ENCODE measurements around the gene HOXA6.

Gene HOXA6

DNA sequence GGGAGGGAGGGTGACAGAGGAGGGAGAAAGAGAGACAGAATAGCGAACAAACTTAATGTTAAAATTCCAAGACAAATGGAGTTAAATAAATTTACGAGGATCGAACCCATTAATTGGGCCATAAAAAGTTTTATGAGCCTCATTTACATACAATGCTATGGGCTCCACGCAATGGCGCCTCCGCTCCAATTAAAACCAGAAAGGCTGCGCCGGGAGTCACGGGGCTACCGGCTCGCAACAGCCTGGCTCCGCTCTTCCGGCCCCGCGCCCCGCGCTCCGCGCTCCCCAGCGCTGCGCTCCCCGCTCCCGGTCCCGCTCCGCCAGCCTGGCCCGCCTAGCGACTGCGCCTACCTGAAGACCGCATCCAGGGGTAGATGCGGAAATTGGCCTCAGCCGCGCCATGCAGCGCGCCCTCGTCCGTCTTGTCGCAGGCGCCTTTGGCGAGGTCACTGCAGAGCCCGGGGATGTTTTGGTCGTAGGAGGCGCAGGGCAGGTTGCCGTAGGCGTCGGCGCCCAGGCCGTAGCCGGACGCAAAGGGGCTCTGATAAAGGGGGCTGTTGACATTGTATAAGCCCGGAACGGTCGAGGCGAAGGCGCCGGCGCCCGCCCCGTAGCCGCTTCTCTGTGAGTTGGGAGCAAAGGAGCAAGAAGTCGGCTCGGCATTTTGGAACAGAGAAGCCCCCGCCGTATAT, 8.4 kb upstream of the HOXA6 start:
- peaks cover 19% of the 10 kb centered on the region for H3K4me1 Mint-ChIP-seq (ENCODE audit: low read depth)
- H3K27ac Mint-ChIP-seq = peak overlapping the region; percentile 82

DNA sequence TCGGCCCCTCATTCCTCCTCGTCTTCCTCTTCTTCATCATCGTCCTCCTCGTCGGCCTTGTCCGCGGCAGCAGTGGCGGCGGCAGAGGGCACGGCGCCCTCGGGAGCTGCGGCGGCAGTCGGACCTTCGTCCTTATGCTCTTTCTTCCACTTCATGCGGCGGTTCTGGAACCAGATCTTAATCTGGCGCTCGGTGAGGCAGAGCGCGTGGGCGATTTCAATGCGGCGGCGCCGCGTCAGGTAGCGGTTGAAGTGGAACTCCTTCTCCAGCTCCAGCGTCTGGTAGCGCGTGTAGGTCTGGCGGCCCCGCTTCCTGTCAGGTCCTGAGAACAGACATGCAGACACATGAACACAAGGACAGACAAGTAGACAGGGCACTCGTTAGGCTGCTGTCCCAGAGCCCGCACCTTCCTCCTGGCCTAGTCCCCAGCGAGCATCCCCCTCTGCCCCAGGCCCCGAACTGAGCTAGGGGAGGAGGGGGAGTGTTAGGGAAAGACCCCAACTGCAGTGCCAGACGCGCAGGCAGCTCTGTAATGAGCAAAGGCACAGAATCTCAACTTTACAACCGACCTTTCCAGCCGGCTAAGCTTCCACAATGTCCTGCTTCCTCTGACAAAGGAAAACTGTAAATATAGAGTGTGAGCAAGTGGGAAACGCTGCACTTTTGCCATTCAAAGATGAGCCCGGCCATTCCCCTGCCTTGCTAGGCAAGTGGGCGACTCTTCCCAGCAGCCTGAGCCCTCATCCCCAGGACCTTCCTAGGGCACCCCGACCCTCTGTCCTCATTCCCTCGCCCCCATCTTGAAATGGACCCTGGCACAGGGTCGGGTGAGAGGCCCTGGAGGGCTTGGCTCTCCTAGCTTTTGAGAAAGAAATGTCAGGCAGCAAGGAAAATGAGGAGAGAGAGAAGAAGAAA, 7.6 kb upstream of the HOXA6 start:
- Mint-ChIP-seq H3K9me3 (no peaks in the 10 kb centered on the region), H3K27me3 (ENCODE audit: low read depth) (peaks cover 97% of the 10 kb centered on the region), H3K4me1 (ENCODE audit: low read depth) (peaks cover 20% of the 10 kb centered on the region), H3K27ac (peak overlapping the region; percentile 82), H3K4me3 (peak overlapping the region; percentile 46), H3K36me3 (ENCODE audit: low read depth) (peaks cover 5% of the 10 kb centered on the region)

More for the DNA sequence above, 8.4 kb upstream of the HOXA6 start:
- peaks cover 5% of the 10 kb centered on the region for H3K36me3 Mint-ChIP-seq (ENCODE audit: low read depth)
- peaks cover 94% of the 10 kb centered on the region for H3K27me3 Mint-ChIP-seq (ENCODE audit: low read depth)
- no peaks in the 10 kb centered on the region for H3K9me3 Mint-ChIP-seq
- H3K4me3 Mint-ChIP-seq = no peak overlapping the region

DNA sequence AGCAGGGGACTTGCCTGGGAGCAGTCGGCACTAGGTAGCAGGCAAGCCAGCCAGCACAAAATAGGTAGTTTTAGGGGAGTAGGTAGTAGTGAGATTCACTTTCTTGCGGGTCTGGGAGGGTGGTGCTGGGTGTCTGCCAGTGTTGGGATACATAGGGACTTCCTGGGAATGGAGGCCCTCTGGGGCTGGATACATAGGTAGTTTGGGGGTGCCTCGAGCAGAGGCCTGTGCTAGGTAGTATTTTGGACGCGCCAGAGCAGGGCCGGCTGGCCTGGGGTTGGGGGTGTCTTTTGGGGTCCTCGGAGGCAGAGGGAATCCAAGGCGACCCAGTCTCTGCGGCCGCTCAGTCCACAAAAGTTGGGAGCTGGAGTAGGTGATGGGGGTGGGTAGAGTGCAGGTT, 6.8 kb upstream of the HOXA6 start:
- Mint-ChIP-seq H3K9me3 (no peaks in the 10 kb centered on the region), H3K27me3 (ENCODE audit: low read depth) (peaks cover 96% of the 10 kb centered on the region), H3K27ac (peak overlapping the region; percentile 62), H3K4me3 (no peak overlapping the region), H3K36me3 (ENCODE audit: low read depth) (peaks cover 5% of the 10 kb centered on the region), H3K4me1 (ENCODE audit: low read depth) (peaks cover 18% of the 10 kb centered on the region)

DNA sequence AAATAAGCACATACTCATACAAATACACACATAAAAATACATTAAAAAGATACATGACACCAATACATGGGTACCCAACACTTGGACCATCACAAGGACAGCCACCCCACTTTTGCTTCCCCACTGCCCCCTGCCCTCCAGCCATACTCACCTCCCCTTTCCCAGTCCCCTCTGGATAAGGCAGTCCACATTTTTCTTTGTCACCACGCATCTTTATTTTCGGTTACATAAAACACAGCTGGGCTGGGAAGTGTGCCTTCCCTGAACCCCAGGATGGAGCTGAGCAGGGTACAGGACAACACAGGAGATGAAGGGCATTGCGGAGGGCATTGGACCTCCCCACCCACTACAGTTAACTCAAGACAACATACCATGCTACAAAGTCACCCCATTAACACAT, 6.0 kb upstream of the HOXA6 start:
- no peak overlapping the region for H3K4me3 Mint-ChIP-seq
- peaks cover 95% of the 10 kb centered on the region for H3K27me3 Mint-ChIP-seq (ENCODE audit: low read depth)
- no peaks in the 10 kb centered on the region for H3K9me3 Mint-ChIP-seq
- H3K36me3 Mint-ChIP-seq (ENCODE audit: low read depth) = peaks cover 5% of the 10 kb centered on the region
- H3K4me1 Mint-ChIP-seq (ENCODE audit: low read depth) = peaks cover 18% of the 10 kb centered on the region
- peak overlapping the region; percentile 44 for H3K27ac Mint-ChIP-seq

DNA sequence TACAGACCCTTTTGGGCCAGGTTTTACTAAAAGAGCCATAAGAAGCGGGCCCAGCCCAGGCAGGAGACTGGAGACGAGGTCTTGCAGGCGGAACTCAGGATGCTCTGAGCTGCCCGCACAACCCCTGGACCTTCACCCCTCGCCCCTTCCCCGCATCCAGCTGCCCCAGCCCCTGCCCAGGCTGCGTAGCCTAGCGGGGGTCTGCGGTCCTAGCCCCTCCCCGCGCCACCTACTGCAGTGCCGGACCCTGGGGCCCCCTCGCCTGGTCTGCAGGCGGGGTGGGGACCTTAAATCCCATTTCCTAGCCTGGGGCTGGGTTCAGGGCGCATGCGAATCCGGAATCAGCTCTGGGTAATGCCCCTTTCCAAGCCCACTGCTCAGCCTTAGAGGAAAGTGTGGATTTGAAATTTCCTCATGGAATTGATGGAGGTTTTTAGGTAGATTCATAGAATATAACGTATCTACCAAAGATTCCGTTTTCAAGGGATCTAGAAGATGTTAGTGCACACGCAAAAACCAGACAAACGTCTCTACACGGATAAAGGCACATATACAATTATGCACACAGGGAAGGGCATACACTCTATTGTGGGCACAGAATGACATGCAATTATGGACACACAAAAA, 5.4 kb upstream of the HOXA6 start:
- Mint-ChIP-seq H3K27ac (peak overlapping the region; percentile 34), H3K4me1 (ENCODE audit: low read depth) (peaks cover 18% of the 10 kb centered on the region), H3K9me3 (no peaks in the 10 kb centered on the region), H3K4me3 (no peak overlapping the region), H3K27me3 (ENCODE audit: low read depth) (peaks cover 95% of the 10 kb centered on the region), H3K36me3 (ENCODE audit: low read depth) (peaks cover 3% of the 10 kb centered on the region)

DNA sequence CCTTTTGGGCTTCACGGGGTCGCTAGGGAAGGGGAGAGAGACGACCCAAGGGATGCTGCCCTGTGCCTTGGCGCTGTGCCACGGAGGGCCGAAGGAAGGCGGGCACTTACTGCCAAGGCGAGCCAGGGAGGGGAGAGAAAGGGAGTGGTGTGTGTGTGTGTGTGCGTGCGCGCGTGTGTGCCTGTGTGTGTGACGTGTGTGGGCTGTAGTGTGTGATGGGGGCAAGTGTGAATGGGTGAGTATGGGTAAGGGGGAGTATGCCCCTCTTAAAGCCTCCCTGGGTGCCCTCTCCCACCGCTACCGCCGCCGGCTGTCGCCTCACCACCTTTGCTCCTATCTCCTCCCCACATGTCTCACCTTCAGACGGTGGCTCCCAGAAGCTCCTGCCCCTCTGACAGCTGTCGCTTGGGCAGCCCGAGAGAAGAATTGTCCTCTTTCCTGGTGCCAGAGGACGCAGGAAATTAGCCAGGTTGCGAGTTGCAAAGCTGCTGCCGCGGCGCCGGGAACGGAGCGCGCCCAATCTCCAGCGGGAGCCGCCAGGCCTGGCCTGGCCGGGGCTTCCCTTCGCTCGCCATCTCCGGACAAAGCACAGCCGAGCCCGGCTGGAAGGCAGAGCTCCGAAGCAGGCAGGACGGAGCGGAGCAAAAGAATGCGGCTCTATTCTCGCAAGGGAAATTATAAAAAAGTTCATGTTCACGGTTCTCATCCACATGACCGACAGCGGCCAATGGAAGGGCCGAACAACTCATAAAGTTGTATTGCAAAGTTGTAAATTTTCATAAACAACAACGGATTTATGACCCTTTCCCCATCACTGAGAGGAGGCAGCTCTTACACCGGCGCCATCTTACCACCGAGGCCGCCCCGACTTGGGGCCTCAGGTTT, 4.6 kb upstream of the HOXA6 start, which contains the start of gene HOXA3:
Gene HOXA3, minus strand, starts transcription at position 653 of the 885 bp plus-strand sequence. CDS start 41,943 bp downstream, outside the sequence.
- Mint-ChIP-seq H3K4me1 (ENCODE audit: low read depth) (peaks cover 17% of the 10 kb centered on the region), H3K27me3 (ENCODE audit: low read depth) (peaks cover 93% of the 10 kb centered on the region), H3K27ac (peak within 1 kb of the TSS; percentile 52), H3K4me3 (peak within 1 kb of the TSS; percentile 65), H3K9me3 (no peaks in the 10 kb centered on the region), H3K36me3 (ENCODE audit: low read depth) (peaks cover 3% of the 10 kb centered on the region)

DNA sequence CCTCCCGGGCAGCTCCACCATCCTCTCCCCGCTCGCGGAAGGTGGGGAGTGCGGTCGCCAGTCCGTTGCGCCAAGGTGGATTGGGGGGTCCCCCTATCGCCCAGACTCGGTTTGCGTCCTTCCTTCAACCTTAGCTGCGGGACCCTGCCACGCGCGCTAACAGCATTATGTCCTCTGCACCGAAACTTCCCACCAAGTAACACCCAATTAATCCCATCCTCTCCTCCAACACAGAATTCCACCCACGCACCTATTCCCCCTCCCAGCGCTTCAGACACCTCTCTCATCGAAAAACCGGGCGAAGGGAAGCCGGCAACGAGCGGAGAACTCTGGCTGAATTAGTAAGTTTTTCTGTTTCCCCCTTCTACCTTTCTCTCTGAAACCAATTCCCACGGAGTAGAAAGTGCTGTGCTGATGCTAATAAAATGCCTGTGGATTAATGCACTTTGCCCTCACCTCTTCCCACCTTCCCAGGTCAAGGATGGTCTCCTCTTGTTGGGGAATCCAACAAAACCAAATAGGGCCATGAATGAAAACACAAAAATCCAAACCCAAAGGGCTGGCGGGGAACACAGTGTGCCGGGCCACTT, 3.9 kb upstream of the HOXA6 start:
- Mint-ChIP-seq H3K4me3 (peak overlapping the region; percentile 65), H3K4me1 (ENCODE audit: low read depth) (peaks cover 17% of the 10 kb centered on the region), H3K27ac (peak overlapping the region; percentile 52), H3K27me3 (ENCODE audit: low read depth) (peaks cover 93% of the 10 kb centered on the region), H3K9me3 (no peaks in the 10 kb centered on the region), H3K36me3 (ENCODE audit: low read depth) (peaks cover 3% of the 10 kb centered on the region)

DNA sequence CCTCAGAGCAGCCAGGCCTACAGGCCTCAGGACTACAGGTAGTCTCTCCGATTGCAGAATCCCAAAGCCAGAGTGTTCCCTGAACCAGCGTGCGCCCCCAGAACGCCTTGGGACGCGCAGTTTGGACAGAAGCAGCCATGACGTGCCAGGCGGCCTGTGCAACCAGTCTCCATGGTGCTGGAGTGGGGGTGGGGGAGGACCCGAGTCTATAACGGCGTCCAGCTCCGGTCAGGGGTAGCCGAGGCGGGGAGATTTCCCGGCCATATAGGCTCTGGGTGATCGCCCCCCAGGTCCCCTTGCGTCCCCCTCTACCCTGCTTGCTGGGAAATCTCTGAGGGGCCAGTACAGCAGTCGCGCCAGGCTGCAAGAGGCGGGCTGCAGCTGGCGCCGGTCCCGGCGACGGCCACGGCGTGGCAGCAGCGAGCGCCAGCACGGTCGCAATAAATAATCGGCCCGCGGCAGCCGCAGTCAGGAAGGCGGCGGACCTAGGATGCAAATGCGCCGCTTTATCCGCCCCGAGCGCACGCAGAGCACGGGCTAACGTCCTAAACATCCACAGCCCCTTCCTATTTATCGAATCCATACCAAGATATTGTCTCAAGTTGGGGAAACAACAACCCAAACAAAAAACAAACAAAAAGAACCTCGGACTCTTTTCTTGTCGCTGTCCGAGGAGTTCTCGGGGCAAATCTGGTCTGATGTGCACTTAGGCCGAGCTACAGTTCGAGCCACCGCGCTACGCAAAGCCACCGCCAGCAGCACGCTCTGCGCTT, 3.2 kb upstream of the HOXA6 start:
- Mint-ChIP-seq H3K27me3 (ENCODE audit: low read depth) (peaks cover 94% of the 10 kb centered on the region), H3K9me3 (no peaks in the 10 kb centered on the region), H3K36me3 (ENCODE audit: low read depth) (peaks cover 3% of the 10 kb centered on the region), H3K4me3 (peak overlapping the region; percentile 65), H3K27ac (peak overlapping the region; percentile 49), H3K4me1 (ENCODE audit: low read depth) (peaks cover 17% of the 10 kb centered on the region)

DNA sequence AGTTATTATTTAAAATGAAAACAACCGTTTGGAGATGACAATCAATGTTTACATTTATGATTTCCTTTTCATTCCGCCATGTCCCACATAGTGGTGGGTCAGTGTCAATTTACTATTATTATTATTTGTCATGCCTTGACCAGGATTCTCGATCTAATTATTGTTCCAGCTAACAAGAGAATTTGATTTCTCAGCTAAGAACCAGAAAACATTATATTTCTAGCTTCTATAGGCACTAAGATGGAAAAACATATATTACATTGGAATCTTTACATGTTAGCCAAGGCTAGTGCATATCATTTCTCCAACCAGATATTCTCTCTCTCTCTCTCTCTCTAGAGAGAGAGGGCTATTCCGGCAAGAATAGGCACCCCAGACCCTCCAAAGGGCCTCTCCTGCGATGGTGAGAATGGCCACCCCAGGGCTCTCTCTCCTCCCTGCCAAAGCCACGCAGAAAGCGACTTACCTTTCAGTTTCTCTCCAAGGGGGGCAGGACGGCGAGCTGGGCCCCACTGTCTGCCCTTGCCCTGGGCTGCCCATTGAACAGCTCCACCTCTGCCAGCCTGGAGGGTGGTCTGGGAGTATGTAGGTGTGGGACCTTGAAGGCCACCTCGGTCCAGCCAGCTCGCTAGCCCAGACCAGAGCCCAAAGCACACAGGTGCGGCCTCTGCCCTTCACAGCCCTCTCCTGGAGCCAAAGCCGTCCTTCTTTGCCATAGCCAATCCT, 2.4 kb upstream of the HOXA6 start:
- H3K9me3 Mint-ChIP-seq = no peaks in the 10 kb centered on the region
- peak overlapping the region; percentile 40 for H3K4me3 Mint-ChIP-seq
- peaks cover 89% of the 10 kb centered on the region for H3K27me3 Mint-ChIP-seq (ENCODE audit: low read depth)
- H3K36me3 Mint-ChIP-seq (ENCODE audit: low read depth) = no peaks in the 10 kb centered on the region
- peaks cover 14% of the 10 kb centered on the region for H3K4me1 Mint-ChIP-seq (ENCODE audit: low read depth)
- H3K27ac Mint-ChIP-seq = peak overlapping the region; percentile 49

DNA sequence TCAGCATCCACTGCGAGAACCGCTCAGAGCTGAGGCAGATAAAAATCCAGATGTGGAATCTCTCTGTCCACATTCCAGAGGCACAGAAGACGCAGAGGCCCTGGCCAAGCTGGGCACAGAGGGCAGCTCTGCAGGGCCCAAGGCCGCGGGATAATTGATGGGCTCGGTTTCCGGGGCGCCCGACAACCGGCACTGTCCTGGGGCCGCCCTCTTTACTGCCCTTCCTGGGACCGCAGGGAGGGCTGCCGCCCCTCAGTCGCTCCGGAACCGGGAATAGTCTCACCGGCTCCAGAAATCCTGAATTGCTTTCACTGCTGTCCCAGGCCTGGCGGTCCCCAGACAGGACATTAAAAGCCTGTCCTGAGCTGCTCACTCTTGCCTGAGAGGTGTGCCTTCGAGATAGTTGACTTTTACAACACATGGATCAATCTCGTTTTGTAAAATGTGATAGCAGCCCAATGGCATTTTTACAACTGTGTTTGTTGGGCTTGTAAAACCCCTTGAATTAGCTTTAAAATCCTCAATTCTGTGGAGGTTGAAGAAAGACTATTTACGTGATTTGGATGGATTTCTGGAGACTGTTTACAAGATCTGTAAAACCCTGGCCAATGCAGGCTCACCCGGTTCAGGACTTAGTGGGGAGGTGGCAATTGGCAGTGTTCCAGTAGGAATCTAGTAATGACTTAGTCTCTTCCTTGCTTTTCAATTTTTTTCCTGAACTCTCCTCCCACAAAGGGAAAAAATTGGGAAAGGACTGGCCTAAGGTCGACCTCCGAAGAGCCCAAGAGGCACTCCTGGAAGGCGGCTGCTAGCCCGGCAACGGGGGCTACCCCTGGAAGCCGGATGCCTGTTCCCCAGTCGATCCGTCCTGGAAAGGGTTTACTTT, 1.4 kb upstream of the HOXA6 start:
- Mint-ChIP-seq H3K4me1 (ENCODE audit: low read depth) (peaks cover 12% of the 10 kb centered on the region), H3K27me3 (ENCODE audit: low read depth) (peaks cover 80% of the 10 kb centered on the region), H3K36me3 (ENCODE audit: low read depth) (no peaks in the 10 kb centered on the region), H3K27ac (no peak overlapping the region), H3K4me3 (no peak overlapping the region), H3K9me3 (no peaks in the 10 kb centered on the region)

DNA sequence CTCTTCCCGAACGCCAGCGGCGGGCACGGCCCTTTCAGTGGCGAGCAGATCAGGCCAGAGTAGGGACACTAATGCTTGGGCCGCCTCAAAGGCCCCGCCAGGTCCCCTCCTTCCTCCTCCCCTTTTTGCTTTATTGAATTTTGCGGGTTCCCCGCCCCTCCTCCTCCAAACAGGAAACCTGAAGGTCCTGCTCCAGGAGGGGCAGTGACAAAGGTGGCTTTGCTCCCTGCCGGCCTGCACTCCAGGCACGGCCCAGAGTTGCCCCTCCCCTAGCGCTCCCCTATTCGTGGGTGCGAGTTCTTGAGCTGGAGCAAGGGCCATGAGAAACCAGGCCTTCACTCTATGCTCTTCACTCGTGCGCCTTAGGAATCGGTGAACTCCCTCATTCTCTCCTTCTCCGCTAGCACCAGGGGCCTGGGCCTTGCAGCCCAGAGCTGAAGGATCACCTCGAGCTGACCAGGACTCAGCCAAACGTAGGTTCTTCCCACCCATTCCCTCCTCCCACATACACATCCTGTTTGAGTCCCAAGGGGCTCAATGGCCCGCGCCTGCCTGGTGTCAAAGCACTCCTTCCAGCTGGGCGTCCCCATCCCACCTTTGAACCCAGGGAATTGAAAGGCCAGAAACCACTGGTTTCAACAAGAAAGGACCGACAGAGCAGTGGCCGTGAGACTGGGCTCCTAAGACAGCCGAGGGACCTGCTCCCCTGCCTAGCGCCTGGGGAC, 619 bp upstream of the HOXA6 start:
- Mint-ChIP-seq H3K36me3 (ENCODE audit: low read depth) (no peaks in the 10 kb centered on the region), H3K27me3 (ENCODE audit: low read depth) (peaks cover 72% of the 10 kb centered on the region), H3K27ac (no peak overlapping the region), H3K9me3 (no peaks in the 10 kb centered on the region), H3K4me3 (no peak overlapping the region), H3K4me1 (ENCODE audit: low read depth) (peaks cover 9% of the 10 kb centered on the region)
